Chondrocyte (in vitro differentiated cells): ENCODE results near the gene JAGN1. TPM values are rescaled to one million over a fixed set of nuclear protein-coding genes. Genes with fewer than 3 reads are reported as not detected.

Experiments
- DNase-seq: peaks from one replicate; pipeline ENCODE4 v3.0.0; 2021; ENCODE audit warnings: mixed read lengths, low spot score
- H3K27ac Mint-ChIP-seq: one replicate; pipeline ENCODE4 v1.8.0; 2021; ENCODE audit warnings: mild to moderate bottlenecking, moderate library complexity, mixed read lengths; ENCODE audit not compliant: unreplicated experiment
- H3K27me3 Mint-ChIP-seq: 2 replicates; pipeline ENCODE4 v1.8.0; 2021; ENCODE audit warnings: low read depth, mixed read lengths
- H3K36me3 Mint-ChIP-seq: 2 replicates; pipeline ENCODE4 v1.8.0; 2021; ENCODE audit warnings: low read depth, mixed read lengths
- H3K4me1 Mint-ChIP-seq: 2 replicates; pipeline ENCODE4 v1.8.0; 2021; ENCODE audit warnings: low read depth, mild to moderate bottlenecking, mixed read lengths
- H3K4me3 Mint-ChIP-seq: one replicate; pipeline ENCODE4 v1.8.0; 2021; ENCODE audit warnings: mild to moderate bottlenecking, moderate library complexity, mixed read lengths; ENCODE audit not compliant: unreplicated experiment
- H3K9me3 Mint-ChIP-seq: 2 replicates; pipeline ENCODE4 v1.8.0; 2021; ENCODE audit warnings: low read depth, mixed read lengths
- total RNA-seq: library from RNA; stranded (reverse); gene quantifications from 3 replicates; pipeline ENCODE4 v1.2.1, GENCODE V29; 2021
- TF ChIP-seq, protein P1 (sequence below): fragments of 200-600 bp; sonication (generic); IDR thresholded peaks from 2 replicates; pipeline ENCODE4 v1.5.0; 2021; ENCODE audit warnings: antibody characterized with exemption, mild to moderate bottlenecking, moderate library complexity

Gene JAGN1
- total RNA-seq, 1 donor from 2014 or later: 20.3 TPM

DNA sequence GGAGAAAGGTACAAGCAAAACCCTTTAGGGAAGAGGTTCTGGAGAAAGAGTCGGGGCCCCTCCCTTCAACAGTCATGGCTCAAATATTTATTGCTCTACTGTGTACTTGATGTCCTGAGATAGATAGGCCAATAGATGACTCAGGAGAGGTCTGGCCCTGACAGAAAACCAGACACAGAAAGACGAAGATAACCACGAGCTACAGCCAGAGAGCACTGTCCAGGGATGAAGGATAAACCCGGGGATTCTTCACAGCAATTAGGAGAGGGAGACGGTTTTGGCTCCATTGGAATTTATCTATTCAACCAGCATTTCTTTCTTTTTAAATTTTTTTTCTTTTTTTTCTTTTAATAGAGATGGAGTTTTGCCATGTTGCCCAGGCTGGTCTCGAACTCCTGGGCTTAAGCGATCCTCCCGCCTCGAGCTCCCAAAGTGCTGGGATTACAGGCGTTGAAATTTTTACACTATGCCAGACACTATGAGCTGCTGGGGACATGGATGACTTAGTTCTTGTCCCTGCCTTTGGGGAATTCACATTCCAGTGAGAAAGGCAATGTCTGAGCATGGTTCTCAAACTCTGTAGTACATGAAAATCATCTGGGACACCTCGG is 5.8 kb upstream of the JAGN1 start:
- no peaks in the 10 kb centered on the region for H3K27me3 Mint-ChIP-seq
- peaks cover 8% of the 10 kb centered on the region for H3K4me1 Mint-ChIP-seq
- no peak overlapping the region for H3K4me3 Mint-ChIP-seq
- H3K27ac Mint-ChIP-seq: peak overlapping the region; percentile 90
- TF ChIP-seq, protein P1, sequence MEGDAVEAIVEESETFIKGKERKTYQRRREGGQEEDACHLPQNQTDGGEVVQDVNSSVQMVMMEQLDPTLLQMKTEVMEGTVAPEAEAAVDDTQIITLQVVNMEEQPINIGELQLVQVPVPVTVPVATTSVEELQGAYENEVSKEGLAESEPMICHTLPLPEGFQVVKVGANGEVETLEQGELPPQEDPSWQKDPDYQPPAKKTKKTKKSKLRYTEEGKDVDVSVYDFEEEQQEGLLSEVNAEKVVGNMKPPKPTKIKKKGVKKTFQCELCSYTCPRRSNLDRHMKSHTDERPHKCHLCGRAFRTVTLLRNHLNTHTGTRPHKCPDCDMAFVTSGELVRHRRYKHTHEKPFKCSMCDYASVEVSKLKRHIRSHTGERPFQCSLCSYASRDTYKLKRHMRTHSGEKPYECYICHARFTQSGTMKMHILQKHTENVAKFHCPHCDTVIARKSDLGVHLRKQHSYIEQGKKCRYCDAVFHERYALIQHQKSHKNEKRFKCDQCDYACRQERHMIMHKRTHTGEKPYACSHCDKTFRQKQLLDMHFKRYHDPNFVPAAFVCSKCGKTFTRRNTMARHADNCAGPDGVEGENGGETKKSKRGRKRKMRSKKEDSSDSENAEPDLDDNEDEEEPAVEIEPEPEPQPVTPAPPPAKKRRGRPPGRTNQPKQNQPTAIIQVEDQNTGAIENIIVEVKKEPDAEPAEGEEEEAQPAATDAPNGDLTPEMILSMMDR: no peak
- no peak for DNase-seq
- H3K9me3 Mint-ChIP-seq: no peaks in the 10 kb centered on the region
- H3K36me3 Mint-ChIP-seq: no peaks in the 10 kb centered on the region

DNA sequence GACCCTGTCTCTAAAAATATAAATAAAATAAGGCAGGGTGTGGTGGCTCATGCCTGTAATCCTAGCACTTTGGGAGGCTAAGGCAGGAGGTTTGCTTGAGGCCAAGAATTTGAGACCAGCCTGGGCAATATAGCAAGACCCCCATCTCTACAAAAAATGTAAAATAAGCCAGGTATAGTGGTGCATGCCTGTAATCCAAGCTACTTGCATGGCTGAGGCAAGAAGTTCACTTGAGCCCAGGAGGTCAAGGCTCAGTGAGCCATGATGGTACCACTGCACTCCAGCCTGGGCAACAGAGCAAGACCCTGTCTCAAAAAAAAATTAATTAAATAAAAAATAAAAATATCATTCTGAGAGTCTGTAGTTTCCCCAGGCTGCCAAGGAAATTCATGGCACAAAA is 4.1 kb upstream of the JAGN1 start:
- Mint-ChIP-seq H3K36me3 (no peaks in the 10 kb centered on the region), H3K4me1 (peaks cover 14% of the 10 kb centered on the region), H3K27me3 (no peaks in the 10 kb centered on the region), H3K9me3 (no peaks in the 10 kb centered on the region), H3K27ac (no peak overlapping the region), H3K4me3 (no peak overlapping the region)
- TF ChIP-seq, protein P1: no peak
- no peak for DNase-seq

DNA sequence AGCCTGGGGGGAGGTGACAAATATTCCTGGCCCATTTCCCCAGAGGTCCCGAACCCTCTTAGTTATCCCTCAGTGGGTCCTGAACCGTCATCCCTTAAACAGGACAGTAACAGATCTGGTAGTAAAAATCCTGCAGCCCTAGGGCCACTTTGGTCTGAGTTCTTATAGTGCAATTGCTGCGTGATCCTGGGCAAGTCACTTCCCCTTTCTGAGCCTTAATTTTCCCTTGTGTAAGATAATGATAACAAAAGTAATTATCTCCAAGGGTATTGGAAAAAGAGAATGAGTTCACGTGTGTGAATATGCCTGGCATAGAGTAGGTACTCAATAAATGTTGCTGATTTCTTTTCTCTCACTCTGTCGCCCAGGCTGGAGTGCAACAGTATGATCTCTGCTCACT is 2.9 kb upstream of the JAGN1 start:
- H3K9me3 Mint-ChIP-seq: no peaks in the 10 kb centered on the region
- H3K4me1 Mint-ChIP-seq: peaks cover 20% of the 10 kb centered on the region
- H3K4me3 Mint-ChIP-seq: no peak overlapping the region
- no peak overlapping the region for H3K27ac Mint-ChIP-seq
- TF ChIP-seq, protein P1: no peak
- no peaks in the 10 kb centered on the region for H3K27me3 Mint-ChIP-seq
- DNase-seq: no peak
- peaks cover 2% of the 10 kb centered on the region for H3K36me3 Mint-ChIP-seq

DNA sequence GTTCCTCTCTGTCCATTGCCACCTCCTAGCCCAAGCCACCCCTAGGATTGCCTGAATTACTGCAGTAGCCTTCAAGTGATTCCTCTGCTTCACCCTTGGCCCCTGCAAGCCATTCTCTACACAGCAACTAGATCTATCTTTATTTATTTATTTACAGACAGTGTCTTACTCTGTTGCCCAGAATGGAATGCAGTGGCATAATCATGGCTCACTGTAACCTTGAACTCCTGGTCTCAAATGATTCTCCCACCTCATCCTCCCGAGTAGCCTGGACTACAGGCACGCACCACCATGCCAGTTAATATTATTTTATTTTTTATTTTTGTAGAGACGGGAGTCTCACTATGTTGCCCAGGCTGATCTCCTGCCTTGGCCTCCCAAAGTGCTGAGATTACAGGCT is 1.9 kb upstream of the JAGN1 start:
- Mint-ChIP-seq H3K27me3 (no peaks in the 10 kb centered on the region), H3K4me3 (no peak overlapping the region), H3K4me1 (peaks cover 30% of the 10 kb centered on the region), H3K36me3 (peaks cover 5% of the 10 kb centered on the region), H3K27ac (no peak overlapping the region), H3K9me3 (no peaks in the 10 kb centered on the region)
- DNase-seq: no peak
- TF ChIP-seq, protein P1: no peak

DNA sequence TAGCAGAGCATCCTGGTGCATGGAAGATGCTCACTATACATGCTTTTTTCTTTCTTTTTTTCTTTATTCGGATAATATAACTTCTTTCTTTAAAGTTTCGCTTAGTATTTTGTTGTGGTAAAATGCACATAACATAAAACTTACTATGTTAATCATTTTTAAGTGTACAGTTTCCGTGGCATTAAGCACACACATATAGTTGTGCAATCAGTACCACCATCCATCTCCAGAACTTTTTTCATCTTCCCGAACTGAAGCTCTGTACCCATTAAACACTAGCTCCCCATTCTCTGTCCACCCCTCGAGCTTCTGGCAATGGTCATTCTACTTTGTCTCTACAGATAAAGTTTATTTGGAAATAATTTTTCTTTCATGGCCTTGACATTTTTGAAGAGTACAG is 1.0 kb upstream of the JAGN1 start:
- Mint-ChIP-seq H3K36me3 (peaks cover 8% of the 10 kb centered on the region), H3K27ac (no peak overlapping the region), H3K9me3 (no peaks in the 10 kb centered on the region), H3K4me1 (peaks cover 33% of the 10 kb centered on the region), H3K27me3 (no peaks in the 10 kb centered on the region), H3K4me3 (no peak overlapping the region)
- TF ChIP-seq, protein P1: no peak
- no peak for DNase-seq
